HG02870 (cell line): ENCODE measurements around the gene TENT5A.
"Not testable (repeated sequence)": the region's sequence is repeated elsewhere in the genome, so short reads cannot be mapped to it uniquely, and the experiment has no call there.

ENCODE experiments used
- ATAC-seq: cut with Tn5 transposase; IDR thresholded peaks from one replicate; pipeline ENCODE4 v1.9.1; 2021; ENCODE audit warnings: mild to moderate bottlenecking, moderate library complexity; ENCODE audit not compliant: unreplicated experiment

The TENT5A gene

GRCh38 chr6:81752084-81752920 is at the start of gene TENT5A:
Gene TENT5A, minus strand, starts transcription at chr6:81752681. Its CDS starts 540 bp downstream, at chr6:81752141.
- ATAC-seq = peak; percentile 67

- ATAC-seq = no peak
Measured at GRCh38 chr6:81801489-81801888, 49.0 kb upstream of the TENT5A start.

GRCh38 chr6:81800666-81801065 is 48.2 kb upstream of the TENT5A start:
- ATAC-seq = no peak

- no peak for ATAC-seq
Measured at GRCh38 chr6:81799323-81799722, 46.8 kb upstream of the TENT5A start.

GRCh38 chr6:81797591-81797990 is 45.1 kb upstream of the TENT5A start:
- ATAC-seq = no peak

GRCh38 chr6:81795890-81796289 is 43.4 kb upstream of the TENT5A start:
- ATAC-seq = no peak

- ATAC-seq = no peak
Measured at GRCh38 chr6:81793821-81794475, 41.5 kb upstream of the TENT5A start.

GRCh38 chr6:81792826-81793225 is 40.3 kb upstream of the TENT5A start:
- no peak for ATAC-seq

GRCh38 chr6:81791756-81792155 is 39.3 kb upstream of the TENT5A start:
- no peak for ATAC-seq

- ATAC-seq = no peak
Measured at GRCh38 chr6:81790034-81790433, 37.6 kb upstream of the TENT5A start.

- no peak for ATAC-seq
Measured at GRCh38 chr6:81789291-81789690, 36.8 kb upstream of the TENT5A start.

GRCh38 chr6:81788748-81789147 is 36.3 kb upstream of the TENT5A start:
- no peak for ATAC-seq

GRCh38 chr6:81787313-81788068 is 35.0 kb upstream of the TENT5A start:
- no peak for ATAC-seq

- no peak for ATAC-seq
Measured at GRCh38 chr6:81786150-81786549, 33.7 kb upstream of the TENT5A start.

- ATAC-seq = no peak
Measured at GRCh38 chr6:81785377-81785776, 32.9 kb upstream of the TENT5A start.

- no peak for ATAC-seq
Measured at GRCh38 chr6:81783893-81784292, 31.4 kb upstream of the TENT5A start.

- ATAC-seq = no peak
Measured at GRCh38 chr6:81781624-81782023, 29.1 kb upstream of the TENT5A start.

- ATAC-seq = no peak
Measured at GRCh38 chr6:81777586-81778268, 25.2 kb upstream of the TENT5A start.

GRCh38 chr6:81776219-81776618 is 23.7 kb upstream of the TENT5A start:
- not testable (repeated sequence) for ATAC-seq

- ATAC-seq = no peak
Measured at GRCh38 chr6:81774542-81774941, 22.1 kb upstream of the TENT5A start.

- no peak for ATAC-seq
Measured at GRCh38 chr6:81773887-81774286, 21.4 kb upstream of the TENT5A start.
